T follicular helper cell (primary cell): ENCODE measurements around the gene ISLR.

Experiments used
- DNase-seq: peaks from one replicate; pipeline ENCODE4 v3.0.0-alpha.2; 2020; ENCODE audit warnings: low read depth
- total RNA-seq, 2 experiments: gene quantifications; one replicate each; lab custom pipeline; 2026; lab: John Stamatoyannopoulos, UW

Gene ISLR, protein sequence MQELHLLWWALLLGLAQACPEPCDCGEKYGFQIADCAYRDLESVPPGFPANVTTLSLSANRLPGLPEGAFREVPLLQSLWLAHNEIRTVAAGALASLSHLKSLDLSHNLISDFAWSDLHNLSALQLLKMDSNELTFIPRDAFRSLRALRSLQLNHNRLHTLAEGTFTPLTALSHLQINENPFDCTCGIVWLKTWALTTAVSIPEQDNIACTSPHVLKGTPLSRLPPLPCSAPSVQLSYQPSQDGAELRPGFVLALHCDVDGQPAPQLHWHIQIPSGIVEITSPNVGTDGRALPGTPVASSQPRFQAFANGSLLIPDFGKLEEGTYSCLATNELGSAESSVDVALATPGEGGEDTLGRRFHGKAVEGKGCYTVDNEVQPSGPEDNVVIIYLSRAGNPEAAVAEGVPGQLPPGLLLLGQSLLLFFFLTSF
- total RNA-seq = 0 to 0.06 reads per million in 2 experiments

- DNase-seq = no peak
Measured at GRCh38 chr15:74173380-74174218, at the start of gene ISLR. ISLR (plus strand) TSS chr15:74173710; CDS start chr15:74174859, 1,149 bp downstream.

GRCh38 chr15:74124196-74124595 lies 49.3 kb upstream of the ISLR start:
- DNase-seq = no peak

DNA sequence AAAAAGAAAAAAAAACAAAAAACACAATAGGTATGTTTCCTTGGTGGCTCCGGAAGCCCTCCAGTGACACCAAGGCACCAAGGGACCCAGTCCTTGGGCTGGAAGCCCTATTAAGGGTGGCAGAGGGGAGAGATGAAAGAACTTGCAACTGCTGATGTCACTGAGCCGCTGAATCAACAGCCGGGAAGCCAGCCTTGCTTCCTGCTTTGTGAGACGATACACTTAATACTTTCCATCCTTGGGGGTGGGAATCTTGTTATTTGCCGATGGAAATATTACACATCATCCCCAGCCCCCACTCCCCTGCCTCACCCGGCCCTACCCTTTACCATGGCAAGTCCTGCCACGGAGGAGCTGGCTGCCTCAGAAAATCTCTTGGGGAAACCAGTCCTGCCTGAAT lies 48.8 kb upstream of the ISLR start:
- no peak for DNase-seq

DNA sequence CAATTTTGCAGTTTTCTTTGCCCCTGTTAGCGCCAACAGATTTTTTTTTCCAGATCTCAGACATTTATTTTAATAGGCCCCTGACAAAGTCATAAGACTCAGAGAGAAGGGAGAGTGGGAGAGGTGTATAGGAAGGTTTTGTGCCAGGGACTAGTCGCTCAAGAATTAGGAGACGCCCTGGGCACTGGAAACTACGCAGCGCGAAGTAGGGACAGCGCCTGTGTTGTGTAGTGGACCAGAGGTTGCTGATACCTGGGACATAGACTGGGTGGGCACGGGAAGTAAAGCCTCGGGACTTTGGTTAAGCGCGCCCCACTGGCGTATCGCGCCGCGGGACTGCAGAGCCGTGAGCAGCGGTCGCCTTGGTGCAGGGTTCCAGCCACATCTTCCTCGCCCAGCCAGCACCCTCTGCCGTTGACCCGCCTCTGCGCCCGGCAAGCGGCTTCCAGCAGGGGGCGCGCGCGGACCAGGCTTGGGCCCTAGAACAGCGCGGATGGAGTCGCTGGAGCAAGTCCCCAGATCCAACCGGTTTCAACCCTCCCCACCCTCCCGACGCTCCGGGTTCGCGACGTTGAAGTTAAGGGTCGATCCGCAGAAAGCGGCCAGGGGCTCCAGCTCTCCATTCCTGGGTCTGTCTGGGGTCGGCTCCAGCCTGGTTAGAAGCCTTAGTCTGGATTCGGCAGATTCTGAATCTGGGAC lies 46.1 kb upstream of the ISLR start:
- peak; percentile 72 for DNase-seq

DNA sequence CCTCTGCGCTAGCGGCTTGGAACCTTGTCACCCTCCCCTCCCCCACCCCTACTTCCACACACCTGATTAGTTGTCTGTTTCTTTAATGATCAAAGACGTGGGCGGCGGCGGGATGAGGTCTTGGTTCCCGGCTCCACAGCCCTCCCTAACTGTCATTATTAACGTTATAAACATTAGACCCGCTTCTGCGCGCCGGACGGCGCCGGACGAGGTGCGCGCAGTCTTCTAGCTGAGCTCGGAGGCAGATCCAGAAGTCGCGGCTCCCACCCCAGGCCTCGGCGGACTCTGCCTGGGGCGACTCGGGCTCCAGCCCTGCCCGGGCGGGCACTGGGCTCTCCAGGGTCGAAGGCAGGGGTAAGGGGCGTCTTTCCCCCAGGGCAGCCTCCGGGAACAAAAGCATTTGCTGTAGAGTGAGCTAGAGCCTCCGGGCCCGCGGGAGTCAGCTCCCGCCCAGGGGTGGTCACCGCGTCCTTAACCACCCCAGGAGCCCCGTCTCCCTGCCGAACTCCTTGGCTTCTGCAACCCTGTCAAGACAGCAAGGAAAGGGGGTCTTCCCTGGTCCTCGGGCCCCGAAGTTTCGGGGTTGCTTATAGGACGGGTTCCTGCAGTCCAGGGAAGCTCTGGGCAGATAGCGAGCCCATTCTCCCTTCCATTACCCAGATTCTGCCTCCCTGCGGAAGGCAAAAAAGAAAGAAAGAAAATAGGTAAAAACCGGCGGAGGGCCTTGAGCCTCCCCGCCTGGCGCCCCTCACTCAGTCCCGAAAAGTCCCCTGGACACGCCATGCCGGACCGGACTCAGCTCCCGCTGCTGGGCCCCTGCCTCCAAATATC lies 45.3 kb upstream of the ISLR start:
- no peak for DNase-seq

- DNase-seq = no peak
Measured at GRCh38 chr15:74128785-74129585, 44.5 kb upstream of the ISLR start.

- DNase-seq = no peak
Measured at GRCh38 chr15:74129586-74130154, 43.8 kb upstream of the ISLR start.

GRCh38 chr15:74130155-74130848 lies 43.2 kb upstream of the ISLR start, which contains the start of gene ISLR2:
ISLR2 (plus strand) TSS chr15:74130586; CDS start chr15:74132755, 2,169 bp downstream.
- DNase-seq = no peak

DNA sequence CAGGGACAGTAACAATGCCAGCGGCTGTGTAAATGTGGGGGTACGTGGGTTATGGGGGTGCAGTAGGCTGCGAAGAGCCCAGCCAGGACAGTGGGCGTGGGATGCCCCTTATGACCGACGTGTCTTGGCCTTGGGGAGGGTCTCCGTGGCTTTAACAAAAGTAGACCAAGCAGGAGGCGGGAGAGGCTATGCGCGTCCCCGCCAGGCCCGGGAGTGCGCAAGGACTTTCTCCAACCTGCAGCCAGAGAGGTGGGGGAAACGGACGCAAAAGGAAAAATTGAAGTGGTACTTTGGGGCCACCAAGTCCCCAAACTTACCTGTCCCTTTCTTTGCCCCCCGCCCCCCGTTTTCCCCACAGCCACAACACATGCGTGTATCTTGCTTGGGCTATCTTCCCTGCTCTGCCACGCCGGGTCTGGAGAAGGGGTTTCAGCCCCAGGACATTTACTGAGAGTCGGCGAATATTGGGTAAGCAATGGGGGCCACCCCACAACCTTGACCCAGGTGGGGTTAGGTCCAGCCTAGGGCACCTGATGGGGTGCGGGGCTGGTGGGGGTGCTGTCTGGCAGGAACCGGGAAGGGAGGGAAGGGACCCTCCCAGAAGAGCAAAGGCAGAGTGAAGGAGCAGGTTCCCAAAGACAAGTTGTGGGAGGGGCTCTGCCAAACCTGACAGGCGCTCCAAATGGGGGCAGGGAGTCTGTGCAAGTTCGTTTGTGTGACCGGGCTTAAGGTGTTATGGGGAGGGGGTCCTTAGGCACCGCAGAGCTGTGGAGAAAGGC lies 42.5 kb upstream of the ISLR start:
- DNase-seq = no peak

DNA sequence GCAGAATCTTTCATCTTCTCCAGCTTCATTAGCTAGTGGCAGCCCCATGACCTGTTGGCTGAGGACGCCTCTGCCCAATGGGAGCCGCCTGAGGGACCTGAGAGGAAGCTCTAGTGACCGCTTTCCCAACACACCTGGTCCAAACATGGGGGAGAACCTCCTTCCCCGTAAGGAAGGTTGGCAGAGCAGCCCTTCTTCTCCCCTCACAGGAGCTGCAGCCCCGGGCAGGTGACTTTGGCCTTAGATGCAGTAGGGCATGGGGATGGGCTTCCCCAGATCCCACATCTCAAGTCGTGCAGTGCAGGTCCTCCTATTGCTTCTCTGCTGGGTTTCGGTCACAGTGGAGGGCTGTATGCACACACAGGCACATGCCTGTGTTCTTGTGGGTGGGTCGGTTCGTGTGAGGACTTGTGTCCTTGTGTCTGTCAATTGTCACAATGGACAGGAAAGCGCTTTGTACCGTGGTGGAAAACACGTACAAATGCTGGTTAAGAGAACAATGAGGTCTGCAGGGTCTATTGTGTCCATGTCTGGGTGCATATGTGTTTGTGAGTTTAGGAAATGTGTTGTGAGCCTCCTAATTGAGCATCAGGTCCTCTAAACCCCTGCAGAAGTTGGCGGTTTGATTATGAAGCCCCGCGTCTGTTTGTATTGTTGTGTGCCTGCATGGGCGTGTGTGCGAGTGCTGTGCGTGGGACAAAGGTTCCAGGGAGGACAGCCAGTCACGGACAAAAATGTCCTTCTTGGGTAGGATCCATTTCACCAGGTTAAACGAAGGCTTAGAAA lies 41.7 kb upstream of the ISLR start:
- no peak for DNase-seq

- no peak for DNase-seq
Measured at GRCh38 chr15:74132681-74133651, 40.5 kb upstream of the ISLR start.

- no peak for DNase-seq
Measured at GRCh38 chr15:74133694-74134386, 39.7 kb upstream of the ISLR start.

GRCh38 chr15:74134387-74135027 lies 39.0 kb upstream of the ISLR start:
- no peak for DNase-seq

- DNase-seq = no peak
Measured at GRCh38 chr15:74135041-74135565, 38.4 kb upstream of the ISLR start.

GRCh38 chr15:74136540-74136813 lies 37.0 kb upstream of the ISLR start:
- DNase-seq = no peak
